ENCODE data around the gene DTYMK.
"Not testable (repeated sequence)": the region's sequence is repeated elsewhere in the genome, so short reads cannot be mapped to it uniquely, and the experiment has no call there.

DTYMK gene

GRCh38 chr2:241671457-241672240 lies 15.0 kb downstream of the DTYMK start:
- DNase-seq: no peak

GRCh38 chr2:241670333-241671110 lies 16.1 kb downstream of the DTYMK start:
- no peak for DNase-seq

- DNase-seq: no peak
These were observed 17.8 kb downstream of the DTYMK start for GRCh38 chr2:241668839-241669238.

GRCh38 chr2:241668354-241668753 lies 18.3 kb downstream of the DTYMK start:
- no peak for DNase-seq

- no peak for DNase-seq
These were observed 19.8 kb downstream of the DTYMK start for GRCh38 chr2:241666627-241667400.

- DNase-seq: no peak
These were observed 20.7 kb downstream of the DTYMK start for GRCh38 chr2:241665731-241666440.

GRCh38 chr2:241662731-241663130 lies 23.9 kb downstream of the DTYMK start:
- not testable (repeated sequence) for DNase-seq

GRCh38 chr2:241660593-241661213 lies 25.9 kb downstream of the DTYMK start:
- DNase-seq: no peak

- DNase-seq: peak; percentile 50 to 70 (median 61)
These were observed 27.4 kb downstream of the DTYMK start for GRCh38 chr2:241659150-241659739.

- DNase-seq: peak in 2 of 4 experiments; percentile 6 to 33
These were observed 28.3 kb downstream of the DTYMK start for GRCh38 chr2:241658296-241658695.

- DNase-seq: no peak
These were observed 28.8 kb downstream of the DTYMK start for GRCh38 chr2:241657786-241658254.

GRCh38 chr2:241656190-241656741 lies 30.3 kb downstream of the DTYMK start:
- DNase-seq: no peak

- DNase-seq: no peak
These were observed 31.0 kb downstream of the DTYMK start for GRCh38 chr2:241655516-241656189.

- DNase-seq: no peak
These were observed 32.1 kb downstream of the DTYMK start for GRCh38 chr2:241654551-241654950.

- DNase-seq: no peak
These were observed 33.3 kb downstream of the DTYMK start for GRCh38 chr2:241653210-241653750.

GRCh38 chr2:241652722-241653121 lies 33.9 kb downstream of the DTYMK start:
- no peak for DNase-seq

- no peak for DNase-seq
These were observed 34.5 kb downstream of the DTYMK start for GRCh38 chr2:241652142-241652541.

- DNase-seq: no peak
These were observed 36.7 kb downstream of the DTYMK start for GRCh38 chr2:241649927-241650326.

GRCh38 chr2:241649404-241649803 lies 37.2 kb downstream of the DTYMK start:
- no peak for DNase-seq

- DNase-seq: no peak
These were observed 38.2 kb downstream of the DTYMK start for GRCh38 chr2:241648453-241648852.

All from suppressor macrophage (primary cell).